RPMI8226 (cell line): ENCODE data around the gene DDX21.
"Not testable (repeated sequence)": the region's sequence is repeated elsewhere in the genome, so short reads cannot be mapped to it uniquely, and the experiment has no call there.

ENCODE experiments used
- DNase-seq: peaks from one replicate; pipeline ENCODE4 v3.0.0-alpha.2; 2015

The DDX21 gene

DNA sequence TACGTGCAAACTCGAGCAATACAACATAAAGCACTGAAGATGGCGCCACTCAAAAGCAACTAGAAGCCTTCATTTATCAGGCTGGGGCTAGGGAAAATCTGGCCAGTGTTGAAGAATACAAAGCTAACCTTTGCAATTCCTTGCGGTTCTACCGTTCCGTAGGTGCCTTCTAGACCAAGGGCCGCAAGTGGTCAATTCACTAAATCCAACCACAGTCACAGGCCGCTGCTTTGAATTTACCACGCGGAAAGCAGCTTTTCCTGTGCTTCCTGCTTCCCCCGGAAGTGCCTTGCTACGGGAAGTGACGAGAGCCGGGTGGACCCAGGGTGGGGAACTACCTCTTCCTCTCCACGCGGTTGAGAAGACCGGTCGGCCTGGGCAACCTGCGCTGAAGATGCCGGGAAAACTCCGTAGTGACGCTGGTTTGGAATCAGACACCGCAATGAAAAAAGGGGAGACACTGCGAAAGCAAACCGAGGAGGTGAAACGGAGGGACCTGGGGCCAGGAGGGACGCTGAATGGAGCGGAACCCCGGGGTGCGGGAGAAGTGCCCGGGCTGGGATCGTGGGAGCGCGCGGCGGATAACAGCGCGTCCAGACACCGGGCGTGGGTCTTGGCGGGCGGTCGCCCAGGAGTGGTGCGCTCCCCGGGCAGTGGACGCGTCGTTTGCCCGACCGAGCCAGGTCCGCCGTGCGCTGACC, at the start of gene DDX21:
DDX21 (plus strand) TSS at position 339 of the 701 bp plus-strand sequence; CDS start at position 395, 56 bp downstream.
- DNase-seq, result peak; percentile 91

DNA sequence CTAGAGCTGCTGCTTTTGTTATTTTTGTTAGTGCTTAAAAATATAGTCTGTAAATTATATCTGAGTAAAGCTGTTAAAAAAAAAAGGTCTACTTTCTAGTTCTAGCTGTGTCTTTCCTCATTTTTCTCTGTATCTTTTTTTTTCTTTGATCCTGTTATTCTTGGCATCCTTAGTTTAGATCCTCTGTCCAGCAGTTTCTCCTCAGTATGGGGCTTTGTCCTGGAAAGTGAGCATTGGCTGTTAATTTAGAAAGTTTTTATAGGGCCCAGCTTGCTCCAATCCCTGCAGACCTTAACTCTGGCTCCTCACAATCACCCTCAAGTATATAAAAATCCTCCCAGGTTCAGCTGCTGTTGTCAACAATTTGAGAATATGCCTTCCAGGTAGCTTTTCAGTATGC, 31.4 kb upstream of the DDX21 start:
- DNase-seq, result no peak

DNA sequence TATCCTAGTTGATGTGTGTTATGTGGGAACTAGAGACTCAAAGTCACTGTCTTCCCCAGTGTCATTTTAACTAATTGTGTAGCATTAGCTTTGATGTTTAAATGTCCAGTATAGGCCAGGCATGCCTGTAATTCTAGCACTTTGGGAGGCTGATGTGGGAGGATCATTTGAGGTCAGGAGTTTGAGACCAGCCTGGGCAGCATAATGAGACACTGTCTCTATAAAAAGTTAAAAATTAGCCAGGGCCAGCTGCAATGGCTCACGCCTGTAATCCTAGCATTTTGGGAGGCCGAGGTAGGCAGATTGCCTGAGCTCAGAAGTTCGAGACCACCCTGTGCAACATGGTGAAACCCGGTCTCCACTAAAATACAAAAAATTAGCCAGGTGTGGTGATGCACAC, 30.5 kb upstream of the DDX21 start:
- DNase-seq, result no peak

DNA sequence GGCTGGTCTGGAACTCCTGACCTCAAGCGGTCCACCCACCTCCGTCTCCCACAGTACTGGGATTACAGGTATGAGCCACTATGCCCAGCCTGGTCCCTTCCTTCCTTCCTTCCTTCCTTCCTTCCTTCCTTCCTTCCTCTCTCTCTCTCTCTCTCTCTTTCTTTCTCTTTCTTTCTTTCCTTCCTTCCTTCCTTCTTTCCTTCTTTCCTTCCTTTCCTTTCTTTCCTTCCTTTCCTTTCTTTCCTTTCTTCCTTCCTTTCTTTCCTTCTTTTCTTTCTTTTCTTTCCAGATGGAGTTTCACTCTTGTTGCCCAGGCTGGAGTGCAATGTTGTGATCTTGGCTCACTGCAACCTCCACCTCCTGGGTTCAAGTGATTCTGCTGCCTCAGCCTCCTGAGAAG, 26.8 kb upstream of the DDX21 start:
- not testable (repeated sequence) for DNase-seq

DNA sequence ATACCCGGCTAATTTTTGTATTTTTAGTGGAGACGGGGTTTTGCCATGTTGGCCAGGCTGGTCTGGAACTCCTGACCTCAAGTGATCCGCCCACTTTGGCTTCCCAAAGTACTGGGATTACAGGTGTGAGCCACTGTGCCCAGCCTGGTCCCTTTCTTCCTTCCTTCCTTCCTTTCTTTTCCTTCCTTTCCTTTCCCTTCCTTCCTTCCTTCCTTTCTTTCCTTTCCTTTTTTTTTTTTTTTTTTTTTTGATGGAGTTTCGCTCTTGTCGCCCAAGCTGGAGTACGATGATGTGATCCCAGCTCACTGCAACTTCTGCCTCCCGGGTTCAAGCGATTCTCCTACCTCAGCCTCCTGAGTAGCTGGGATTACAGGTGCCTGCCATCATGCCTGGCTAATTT, 26.1 kb upstream of the DDX21 start:
- DNase-seq, result not testable (repeated sequence)

DNA sequence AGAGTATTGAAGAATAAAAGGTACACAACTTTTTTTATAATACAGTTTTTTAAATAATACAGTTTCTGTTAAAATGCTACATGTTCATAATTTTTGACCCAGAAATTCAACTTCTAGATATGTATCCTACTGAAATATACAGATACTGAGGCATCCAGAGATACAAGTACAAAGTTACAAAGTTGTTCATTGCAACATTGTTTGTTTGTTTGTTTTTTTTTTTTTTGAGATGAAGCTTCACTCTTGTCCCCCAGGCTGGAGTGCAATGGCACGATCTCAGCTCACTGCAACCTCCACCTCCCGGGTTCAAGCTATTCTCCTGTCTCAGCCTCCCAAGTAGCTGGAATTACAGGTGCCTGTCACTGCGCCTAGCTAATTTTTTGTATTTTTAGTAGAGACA, 23.1 kb upstream of the DDX21 start:
- DNase-seq, result not testable (repeated sequence)

DNA sequence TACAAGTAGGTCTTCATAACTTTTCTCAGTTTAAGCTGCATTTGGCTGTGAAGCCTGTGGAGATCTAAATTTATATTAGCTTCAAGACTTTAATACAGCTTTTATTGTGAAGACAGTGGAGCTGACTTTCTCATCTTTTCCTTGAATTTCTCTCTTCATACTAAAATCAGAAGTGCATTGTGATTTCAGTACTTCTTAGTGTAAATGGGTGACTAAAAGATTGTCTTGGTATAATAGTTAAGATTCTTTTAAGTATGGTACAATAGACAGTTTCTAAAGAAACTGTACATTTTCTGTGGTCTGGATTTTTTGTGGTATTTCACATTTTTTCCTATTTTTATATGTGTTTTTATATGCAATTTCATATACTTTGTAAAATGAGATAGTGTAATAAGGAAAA, 21.0 kb upstream of the DDX21 start:
- no peak for DNase-seq

DNA sequence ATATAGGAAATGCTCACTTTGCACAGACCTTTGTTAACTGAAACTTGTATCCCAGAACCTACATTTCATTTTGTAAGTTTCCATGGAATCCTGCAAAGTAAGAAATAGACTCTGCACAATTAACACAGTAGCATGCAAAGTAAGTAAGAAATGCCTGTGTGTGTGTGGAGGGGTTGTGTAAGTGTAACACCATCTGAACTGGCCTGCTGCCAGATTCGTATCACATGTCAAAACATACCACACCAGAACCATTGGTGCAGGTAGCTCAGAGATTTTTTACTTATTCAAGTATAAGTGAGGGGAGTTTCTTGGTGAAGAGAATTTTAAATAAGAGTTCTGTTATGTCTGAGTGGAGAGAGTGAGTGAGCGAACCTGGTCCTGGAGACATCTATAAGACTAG, 17.9 kb upstream of the DDX21 start:
- no peak for DNase-seq

DNA sequence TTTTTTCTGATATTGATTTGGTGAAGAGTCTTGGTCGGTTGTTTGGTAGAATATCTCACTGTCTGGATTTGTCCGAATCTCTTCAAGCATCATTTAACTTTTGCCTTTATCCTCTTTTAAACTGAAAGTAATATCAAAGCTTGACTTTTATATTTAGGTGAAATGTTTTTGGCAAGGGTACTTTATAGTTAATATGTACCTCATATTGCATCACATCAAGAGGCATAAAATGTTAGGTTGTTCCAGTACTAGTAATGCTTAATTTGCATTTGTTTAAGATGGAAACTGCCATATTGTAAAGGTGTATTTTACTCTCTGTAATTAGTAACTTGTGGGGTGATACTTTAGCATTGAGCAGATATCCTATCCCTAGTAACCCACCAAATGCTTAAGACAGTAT, 17.1 kb upstream of the DDX21 start:
- no peak for DNase-seq

DNA sequence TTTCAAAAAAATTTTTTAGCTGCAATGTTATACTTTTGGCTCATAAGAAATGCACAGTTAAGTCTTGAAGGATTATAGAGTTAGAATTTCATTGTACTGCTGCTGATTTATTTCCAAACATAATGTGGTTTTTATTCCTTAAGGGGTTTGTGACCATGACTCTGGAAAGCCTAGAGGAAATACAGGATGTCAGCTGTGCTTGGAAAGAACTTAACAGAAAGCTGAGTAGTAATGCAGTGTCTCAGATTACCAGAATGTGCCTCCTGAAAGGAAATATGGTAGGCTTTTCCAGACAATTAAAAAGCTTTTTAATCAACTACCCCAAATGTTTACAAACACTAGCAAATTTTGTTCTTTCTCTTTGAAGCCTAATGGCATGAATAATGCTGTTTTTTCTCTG, 15.1 kb upstream of the DDX21 start:
- DNase-seq, result not testable (repeated sequence)

DNA sequence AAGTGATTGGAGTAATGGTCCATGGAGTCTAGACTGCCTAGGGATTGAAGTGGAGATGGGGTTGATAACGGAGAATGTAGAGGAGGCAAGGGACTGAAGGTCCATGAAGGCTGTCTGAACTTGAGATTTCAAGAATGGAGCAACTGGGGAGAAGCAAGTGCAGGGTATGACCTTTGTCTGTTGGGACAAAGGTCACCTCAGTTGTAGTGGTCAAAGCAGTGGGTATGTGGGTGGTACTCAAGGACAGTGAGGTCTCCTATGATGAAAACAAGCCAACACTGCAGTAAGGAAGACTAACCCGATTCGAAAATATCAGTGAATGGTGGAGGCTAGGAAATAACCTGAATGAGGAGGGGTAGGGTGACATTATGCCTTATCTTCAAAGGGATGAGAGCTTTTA, 5.4 kb upstream of the DDX21 start:
- no peak for DNase-seq

DNA sequence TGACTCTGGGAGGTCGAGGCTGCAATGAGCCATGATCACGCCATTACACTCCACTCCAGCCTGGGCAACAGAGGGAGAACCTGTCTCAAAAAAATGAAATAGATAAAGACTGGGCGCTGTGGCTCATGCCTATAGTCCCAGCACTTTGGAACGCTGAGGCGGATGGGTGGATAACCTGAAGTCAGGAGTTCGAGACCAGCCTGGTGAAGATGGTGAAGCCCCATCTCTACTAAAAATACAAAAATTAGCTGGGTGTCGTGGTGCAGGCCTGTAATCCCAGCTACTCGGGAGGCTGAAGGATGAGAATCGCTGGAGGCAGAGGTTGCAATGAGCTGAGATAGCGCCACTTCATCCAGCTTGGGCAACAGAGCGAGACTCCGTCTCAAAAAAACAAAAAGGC, 1.1 kb upstream of the DDX21 start:
- DNase-seq, result no peak

DNA sequence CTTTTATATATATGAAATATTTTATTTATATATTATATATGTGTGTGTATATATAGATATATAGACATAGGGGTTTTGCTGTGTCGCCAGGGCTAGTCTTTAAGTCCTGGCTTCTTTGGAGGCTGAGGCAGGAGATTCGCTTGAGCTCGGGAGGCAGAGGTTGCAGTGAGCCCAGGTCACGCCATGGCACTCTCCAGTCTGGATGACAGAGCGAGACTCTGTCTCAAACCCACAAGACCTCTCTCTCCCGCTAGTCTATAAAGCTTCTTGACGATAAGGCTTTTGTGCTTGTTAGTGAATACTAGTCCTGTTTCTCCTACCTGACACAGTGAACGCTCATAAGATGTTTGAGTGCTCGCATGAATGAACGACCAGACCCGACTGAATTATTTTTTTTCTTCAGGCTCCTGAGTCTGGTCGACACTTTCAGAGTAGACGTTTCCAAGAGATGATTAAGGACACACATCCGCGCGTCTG, 577 bp upstream of the DDX21 start:
- no peak for DNase-seq

DNA sequence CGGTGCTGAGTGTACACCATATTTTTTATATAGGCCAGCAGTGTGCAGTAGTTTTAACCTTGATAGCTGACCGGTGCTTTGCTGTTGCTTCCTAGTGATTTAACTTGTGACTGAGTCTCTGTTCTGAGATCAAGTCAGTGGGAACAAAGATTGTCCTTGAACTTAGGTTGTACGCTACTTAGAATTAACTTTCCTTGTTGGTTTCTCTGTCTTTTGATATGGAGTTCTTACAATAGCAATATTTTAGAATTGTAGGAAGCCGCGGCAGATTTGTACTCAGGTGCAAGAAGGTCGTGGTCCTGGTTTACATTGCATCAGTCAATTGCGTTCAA, 1.3 kb downstream of the DDX21 start:
- DNase-seq, result no peak

DNA sequence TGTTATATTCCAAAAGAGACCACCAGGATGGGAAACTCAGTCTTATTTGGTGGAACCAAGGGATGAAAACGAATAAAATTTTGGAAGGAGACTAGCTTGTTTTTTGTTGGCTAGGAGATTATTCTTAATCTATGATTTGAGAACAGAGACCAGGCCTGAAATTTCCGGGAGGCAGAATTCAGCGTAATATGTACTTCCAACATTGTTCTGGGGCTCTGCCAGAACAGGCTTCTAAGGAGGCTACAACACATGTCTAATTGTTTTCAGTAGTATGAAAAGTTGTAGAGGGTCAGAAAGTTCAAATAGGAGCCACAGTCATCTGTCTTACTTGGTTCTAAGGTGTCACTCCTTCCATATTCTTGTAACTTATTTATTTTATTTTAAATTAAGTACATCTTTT, 1.7 kb downstream of the DDX21 start:
- DNase-seq, result no peak

DNA sequence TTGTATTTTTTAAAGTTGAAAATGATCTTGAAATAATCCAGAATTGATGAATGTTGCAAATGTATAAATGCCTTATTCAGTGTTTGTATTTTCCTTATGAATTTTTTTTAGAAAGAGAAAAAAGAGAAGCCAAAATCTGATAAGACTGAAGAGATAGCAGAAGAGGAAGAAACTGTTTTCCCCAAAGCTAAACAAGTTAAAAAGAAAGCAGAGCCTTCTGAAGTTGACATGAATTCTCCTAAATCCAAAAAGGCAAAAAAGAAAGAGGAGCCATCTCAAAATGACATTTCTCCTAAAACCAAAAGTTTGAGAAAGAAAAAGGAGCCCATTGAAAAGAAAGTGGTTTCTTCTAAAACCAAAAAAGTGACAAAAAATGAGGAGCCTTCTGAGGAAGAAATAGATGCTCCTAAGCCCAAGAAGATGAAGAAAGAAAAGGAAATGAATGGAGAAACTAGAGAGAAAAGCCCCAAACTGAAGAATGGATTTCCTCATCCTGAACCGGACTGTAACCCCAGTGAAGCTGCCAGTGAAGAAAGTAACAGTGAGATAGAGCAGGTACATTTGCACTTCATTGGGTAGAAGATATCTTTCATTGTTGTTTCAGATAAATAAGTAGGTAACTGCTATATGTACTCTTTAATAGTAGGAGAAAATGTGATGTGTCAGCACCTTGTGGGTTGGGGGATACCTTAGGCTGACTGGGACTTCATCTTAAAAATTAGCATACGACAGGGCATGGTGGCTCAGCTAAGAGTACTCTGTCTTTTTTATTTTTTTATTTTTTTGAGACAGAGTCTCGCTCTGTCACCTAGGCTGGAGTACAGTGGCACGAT, 3.9 kb downstream of the DDX21 start:
- DNase-seq, result no peak

DNA sequence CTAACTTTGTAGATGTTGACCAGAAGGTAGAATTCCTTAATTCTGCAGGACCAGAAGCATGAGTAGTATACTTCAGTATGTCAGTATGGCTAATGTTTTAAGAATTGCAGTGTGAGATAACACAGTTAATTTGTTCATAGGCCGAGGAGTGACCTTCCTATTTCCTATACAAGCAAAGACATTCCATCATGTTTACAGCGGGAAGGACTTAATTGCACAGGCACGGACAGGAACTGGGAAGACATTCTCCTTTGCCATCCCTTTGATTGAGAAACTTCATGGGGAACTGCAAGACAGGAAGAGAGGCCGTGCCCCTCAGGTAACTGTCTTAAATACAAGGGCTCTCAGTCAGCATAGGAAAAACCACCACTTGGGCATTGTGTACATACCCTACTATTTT, 7.2 kb downstream of the DDX21 start:
- DNase-seq, result no peak

DNA sequence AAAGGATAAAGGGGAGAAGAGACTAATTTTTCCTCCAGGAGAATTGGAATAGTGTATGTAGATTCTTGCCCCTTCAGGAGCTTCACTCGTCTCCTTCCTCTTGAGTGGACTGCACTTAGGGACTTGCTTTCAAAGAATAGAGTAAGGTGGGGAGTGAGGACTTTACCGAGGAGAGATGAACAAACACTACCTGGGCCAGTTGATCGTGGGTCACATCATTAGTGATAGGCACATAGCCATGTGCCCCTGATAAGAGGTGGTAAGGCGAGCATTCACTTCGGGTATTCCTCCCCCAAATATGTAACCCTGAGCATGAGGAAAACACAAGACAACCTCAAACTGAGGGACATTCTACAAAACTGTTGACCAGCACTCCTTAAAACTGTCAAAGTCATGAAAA, 18.0 kb downstream of the DDX21 start:
- no peak for DNase-seq

DNA sequence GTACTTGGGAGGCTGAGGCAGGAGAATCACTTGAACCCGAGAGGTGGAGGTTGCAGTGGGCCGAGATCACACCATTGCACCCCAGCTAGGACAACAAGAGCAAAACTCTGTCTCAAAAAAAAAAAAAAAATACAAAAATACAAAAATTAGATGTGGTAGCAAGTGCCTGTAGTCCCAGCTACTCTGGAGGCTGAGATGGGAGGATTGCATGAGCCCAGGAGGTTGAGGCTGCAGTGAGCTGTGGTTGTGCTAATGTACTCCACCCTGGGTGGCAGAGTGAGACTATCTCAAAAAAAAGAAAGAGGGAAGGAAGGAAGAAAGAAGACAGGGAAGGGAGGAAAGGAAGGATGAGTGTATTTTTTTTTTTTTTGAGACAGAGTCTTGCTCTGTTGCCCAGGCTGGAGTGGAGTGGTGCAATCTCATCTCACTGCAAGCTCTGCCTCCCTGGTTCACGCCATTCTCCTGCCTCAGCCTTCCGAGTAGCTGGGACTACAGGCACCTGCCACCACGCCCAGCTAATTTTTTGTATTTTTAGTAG, 20.0 kb downstream of the DDX21 start:
- DNase-seq, result not testable (repeated sequence)

DNA sequence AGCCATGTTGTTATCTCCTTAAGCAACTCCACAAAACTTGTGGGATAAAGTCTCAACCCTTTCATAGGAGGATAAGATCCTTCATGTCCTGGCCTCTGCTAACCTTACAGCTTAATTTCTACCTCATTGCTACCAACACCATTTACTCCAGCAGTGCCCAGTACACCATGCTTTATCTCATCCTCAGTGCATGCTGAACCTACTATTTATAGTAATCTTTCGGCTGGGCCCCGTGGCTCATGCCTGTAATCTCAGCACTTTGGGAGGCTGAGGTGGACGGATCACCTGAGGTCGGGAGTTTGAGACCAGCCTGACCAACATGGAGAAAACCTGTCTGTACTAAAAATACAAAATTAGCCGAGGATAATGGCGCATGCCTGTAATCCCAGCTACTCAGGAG, 23.8 kb downstream of the DDX21 start:
- not testable (repeated sequence) for DNase-seq

DNA sequence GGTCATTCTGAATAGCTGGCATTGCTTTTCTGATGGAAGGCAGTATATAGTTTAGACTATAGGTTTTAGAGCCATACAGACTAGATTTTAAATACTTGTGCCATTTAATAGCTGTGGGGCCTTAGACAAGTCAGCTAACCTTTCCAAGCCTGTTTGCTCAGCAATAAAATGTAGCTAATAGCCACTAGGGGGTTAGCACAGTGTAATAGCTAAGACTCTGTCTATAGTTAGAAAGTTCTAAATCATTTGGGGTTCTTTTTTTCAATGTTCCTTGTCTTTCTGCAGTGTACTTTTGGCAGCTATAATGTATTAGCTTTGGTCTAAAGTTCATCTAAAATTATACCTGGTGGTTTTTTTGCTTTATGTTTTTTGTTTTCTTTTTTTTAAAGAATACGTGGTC, 25.1 kb downstream of the DDX21 start:
- DNase-seq, result no peak

DNA sequence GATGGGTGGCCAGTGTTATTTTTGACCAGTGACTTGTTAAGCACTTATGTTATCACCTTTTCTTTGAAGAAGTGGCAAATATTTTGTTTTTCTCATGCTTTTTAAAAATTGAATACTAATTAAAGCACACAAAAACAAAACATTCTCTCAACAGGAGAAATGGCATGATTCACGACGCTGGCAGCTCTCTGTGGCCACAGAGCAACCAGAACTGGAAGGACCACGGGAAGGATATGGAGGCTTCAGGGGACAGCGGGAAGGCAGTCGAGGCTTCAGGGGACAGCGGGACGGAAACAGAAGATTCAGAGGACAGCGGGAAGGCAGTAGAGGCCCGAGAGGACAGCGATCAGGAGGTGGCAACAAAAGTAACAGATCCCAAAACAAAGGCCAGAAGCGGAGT, 26.4 kb downstream of the DDX21 start:
- DNase-seq, result no peak

DNA sequence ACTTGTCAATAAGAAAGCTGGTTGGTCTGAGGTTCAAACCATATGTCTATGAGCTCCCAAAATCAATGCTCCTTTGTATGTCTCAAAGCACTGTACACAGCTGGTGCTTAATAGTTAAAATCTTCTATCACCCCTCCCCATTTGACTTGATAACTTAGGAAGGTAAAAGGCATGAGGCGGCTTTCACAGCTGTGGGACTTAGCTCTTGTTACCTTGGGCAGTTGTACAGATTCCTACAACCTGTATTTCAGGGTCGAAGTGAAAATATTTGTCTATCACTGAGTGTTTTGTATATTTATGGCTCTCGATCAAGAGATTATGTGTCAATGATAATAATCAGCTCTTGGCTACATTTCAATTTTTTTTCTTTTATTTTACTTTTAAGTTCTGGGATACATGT, 31.6 kb downstream of the DDX21 start:
- DNase-seq, result no peak
